NCI-H1105 treated with DMSO at 0.1 percent for 48 hours (cell line): Measurements from ENCODE around the gene CTSO.
"Not testable (repeated sequence)": the region's sequence is repeated elsewhere in the genome, so short reads cannot be mapped to it uniquely, and the experiment has no call there.

Experiments
- DNase-seq: peaks from one replicate; lab custom pipeline; 2025; lab: John Stamatoyannopoulos, UW

Gene CTSO

DNA sequence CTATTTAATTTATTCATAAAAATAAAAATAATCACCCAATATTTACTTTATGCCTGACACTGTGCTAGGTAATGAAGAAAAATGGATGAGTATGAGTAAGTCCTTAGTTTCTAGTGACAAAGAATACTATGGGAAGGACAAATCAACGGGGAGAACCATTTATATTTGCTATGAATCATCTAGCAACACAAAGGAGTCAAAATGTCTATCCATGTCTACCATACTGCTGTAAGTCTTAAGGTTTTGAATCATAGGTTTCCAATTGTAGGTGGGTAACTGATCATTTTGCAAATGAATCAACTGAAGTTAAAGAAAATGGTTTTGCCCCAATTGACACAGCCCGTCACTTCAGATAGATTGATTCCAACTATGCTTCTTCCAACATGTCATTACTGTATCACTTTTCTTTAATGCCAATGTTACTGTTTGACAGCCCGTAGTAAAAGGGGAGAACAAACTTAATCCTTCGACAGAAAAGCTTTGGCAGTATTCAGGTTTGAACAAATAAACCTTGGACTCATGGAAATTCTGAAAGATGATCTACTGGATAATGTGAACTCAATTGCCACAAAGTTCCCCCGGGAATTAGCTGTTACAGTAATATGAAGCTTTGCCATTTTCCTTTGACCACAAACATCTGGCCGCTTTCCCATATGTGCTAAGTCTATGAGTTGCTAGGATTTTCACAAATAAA lies 47.0 kb downstream of the CTSO start:
- DNase-seq: peak; percentile 35

DNA sequence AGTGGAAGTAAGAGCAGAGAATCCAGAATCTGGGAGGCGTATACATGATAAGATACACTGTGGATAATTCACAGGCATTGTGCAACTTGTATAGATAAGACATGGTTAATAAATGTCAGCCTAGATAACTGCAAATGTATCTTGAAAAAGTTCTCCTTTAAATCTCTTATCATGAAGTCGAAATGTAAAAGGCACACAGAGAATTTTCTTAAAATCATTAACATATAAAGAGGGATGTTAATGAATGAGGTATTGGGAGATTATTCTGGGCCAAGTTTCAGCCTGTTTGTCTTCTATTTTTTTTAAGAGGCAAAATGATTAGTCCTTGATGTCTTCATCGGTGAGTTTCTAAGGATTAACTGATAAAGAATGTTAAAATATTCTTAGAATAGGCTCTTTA lies 49.3 kb downstream of the CTSO start:
- DNase-seq: no peak

DNA sequence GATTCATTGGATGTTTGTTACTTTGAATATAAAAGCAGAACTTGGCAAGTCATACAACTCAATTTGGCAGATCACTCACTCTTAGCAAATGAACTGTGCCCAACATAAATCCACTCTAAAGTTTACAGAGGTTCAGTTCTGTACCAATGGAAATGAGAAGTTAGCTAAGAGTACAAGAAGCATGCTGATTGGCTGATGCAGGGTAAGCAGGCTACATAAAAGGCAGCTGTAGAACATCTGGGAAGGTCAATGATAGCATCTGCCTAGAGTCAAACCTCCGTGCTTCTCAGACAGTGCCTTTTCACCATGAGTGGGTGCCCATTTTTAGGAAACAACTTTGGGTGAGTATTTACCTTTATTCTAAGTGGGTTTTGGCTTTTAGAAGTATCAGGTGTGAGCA lies 50.2 kb downstream of the CTSO start, which contains the start of gene TDO2:
Gene TDO2, plus strand, starts transcription at position 244 of the 400 bp plus-strand sequence. Its CDS starts 63 bp downstream, at position 307.
- no peak for DNase-seq

DNA sequence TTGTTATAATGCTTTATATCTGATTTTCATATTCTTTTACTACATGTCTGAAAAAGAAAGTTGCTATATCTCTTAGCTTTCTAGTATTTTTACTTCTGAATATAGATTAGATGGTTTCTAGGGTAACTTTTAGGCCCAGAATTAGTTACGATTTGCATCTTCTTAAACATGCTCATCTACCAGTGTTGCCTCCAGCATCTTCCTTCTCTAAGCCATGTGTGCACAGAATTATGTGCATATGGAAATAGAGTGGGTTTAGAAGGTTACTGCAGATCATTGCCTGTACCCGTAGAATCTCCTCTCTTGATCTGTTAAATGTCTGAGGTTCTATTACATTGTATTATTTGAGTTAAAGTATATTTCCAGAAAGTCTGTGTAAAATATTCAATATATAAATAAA lies 52.7 kb downstream of the CTSO start:
- no peak for DNase-seq

DNA sequence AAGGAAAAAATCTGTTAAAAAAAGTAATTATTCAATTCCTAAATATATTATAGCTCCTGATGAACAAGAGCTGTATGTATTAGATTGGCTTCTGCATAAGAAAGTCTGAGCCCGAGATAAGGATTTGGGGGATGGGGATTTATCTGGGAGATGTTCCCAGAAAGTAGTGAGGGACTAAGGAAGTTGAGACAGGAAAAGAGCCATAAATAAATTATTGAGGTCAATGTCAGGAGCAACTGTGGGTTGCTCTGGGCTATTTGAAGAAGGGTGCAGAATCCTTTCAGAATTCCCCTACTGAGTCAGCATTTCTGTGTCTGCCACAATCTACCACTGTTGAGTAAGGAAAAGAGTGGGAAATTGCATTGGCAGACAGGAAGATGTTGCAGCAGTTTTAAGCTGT lies 53.3 kb downstream of the CTSO start:
- DNase-seq: no peak

DNA sequence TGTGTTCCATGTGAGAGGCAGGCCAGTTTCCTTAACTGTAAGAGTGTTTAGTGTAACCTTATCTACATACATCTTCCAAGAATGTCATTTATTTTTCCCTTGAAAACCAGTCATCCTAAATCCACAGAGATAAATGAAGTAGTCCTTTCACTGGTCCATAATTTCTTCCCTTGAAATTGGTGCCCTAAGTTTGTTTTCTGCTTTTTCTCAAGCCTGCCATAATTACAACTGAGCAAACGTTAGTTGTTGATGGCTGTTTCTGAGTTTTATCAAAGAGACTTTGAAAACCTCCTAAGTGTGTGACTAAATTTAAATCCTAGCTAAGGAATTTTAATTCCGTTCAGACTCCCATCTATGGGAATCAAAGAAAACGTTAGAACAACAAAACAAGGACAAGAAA lies 53.8 kb downstream of the CTSO start:
- DNase-seq: no peak

DNA sequence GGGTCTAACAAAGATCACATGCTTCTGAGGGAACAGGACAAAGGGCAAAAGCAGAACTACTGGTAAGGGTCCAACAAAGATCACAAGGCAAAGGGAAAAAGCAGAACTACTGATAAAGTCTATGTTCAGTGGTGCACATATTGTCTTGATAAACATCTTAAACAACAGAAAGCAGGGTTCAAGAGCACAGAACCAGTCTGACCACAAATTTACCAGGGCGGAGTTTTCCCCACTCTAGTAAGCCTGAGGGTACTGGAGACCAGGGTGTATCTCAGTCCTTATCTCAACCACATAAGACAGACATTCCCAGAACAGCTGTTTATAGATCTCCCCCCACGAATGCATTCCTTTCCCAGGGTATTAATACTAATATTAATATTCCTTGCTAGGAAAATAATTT lies 55.3 kb downstream of the CTSO start:
- not testable (repeated sequence) for DNase-seq

DNA sequence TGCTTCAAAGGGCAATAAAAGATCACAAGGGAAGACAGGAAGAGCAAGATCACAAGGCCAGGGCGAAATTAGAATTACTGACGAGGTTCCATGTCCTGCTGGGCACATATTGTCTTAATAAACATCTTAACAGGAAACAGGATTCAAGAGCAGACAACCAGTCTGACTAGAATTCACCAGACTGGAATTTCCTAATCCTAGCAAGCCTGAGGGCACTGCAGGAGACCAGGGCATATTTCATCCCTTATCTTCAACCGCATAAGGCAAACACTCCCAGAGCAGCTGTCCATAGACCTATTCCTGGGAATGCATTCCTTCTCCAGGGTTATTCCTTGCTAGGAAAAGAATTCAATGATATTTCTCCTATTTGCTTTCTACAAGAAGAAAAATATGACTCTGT lies 62.6 kb downstream of the CTSO start:
- no peak for DNase-seq

DNA sequence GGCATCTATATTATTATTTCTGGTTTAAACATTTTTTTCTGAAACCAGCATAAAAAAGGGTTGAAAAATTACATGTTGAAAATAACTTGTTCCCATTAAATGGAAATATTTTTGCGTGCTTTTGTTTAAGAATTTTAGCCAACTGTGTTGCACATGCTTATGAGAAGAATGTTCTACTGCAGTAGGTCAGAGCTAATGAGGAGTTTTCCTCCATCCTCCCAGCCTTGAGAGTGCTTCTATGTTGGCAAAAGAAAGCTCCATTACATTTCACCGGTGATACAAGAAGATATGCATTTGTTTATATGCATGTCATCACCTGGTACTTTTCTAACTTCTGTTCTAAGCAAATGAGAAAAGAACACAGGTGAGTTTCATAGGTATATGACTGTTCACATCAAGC lies 63.7 kb downstream of the CTSO start:
- DNase-seq: no peak

DNA sequence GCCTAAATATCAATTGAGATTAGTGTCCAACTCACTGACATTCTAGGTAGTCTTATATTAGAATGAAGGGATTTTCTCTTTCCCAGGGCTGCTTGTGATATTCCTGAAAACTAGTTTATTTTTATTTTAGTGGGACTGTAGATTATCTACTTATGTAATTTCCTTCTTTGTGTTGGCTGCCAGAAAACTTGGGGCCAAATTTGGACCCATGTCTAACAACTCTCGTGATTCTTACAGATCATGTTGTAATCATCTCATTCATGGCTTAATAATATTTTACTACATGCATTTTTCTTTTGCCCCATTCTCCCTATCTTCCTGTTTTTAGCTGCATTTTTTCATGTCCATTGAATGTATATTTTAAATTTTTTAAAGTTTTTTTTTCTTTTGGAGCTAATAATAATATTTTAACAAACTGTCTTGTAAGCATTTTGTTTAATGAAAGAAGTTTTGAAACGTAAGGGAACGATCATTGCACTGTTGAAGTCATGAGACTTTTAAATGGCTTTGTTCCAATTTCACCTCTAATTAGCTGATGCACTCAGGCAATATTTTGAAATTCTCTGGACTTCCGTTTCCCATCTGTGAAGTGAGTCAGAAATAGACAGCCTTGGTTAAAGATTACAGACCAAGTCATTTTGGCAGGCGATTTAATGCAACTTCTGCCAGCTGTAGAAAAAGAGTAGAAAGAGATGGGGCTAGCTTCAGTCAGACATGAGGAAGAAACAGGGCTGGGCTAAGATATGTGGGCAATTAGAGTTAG lies 64.5 kb downstream of the CTSO start:
- no peak for DNase-seq

DNA sequence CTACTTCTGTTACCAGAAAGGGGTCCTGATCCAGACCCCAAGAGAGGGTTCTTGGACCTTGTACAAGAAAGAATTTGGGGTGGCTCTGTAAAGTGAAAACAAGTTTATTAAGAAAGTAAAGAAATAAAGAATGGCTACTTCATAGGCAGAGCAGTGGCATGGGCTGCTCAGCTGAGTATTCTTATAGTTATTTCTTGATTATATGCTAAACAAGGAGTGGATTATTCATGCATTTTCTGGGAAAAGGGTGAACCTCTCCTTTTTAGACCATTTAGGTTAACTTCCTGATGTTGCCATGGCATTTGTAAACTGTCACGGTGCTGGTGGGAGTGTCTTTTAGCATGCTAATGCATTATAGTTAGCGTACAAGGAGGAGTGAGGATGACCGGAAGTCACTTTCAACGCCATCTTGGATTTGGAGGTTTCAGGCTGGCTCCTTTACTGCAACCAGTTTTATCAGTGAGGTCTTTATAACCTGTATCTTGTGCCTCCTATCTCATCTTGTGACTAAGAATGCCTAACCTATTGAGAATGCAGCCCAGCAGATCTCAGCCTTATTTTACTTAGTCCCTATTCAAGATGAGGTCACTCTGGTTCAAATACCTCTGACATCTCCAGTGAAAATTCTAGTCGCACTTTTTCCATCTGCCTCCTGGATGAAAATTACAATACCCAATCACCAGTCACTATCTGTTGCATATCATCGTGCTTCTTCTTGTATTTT lies 65.7 kb downstream of the CTSO start:
- no peak for DNase-seq

DNA sequence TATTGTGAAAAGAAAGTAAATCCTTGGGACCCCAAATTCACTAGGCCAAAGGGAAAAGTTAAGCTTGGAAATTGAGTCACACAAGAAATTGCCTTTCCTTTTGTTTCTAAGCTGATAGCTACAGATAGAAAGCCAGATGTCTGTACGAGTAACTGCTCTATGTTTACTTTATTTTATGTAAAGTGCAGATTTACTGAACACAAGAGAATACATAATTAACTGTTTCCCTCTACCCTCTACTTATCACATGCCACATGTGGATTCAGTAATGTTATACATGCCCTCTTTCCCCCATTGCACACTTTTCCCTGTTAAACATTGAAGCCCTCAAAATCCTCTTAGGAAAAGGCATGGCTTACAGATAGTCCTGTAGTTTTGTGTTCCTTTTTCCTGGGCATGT lies 66.6 kb downstream of the CTSO start:
- no peak for DNase-seq

DNA sequence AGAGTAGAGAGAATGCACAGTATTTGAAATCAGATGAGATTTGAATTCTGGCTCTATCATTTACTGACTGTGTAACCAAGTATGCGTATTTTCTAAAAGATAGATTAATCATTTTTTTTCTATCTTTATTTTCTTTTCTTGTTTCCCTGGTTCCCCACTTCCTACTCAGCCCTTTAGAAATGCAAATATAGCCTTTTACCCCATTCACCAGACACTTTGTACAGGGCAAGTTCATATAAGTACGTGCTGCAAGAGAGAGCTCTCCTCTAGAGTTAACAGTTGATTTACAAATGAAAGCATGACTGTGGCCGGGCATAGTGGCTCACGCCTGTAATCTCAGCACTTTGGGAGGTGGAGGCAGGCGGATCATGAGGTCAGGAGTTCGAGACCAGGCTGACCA lies 68.0 kb downstream of the CTSO start:
- no peak for DNase-seq

DNA sequence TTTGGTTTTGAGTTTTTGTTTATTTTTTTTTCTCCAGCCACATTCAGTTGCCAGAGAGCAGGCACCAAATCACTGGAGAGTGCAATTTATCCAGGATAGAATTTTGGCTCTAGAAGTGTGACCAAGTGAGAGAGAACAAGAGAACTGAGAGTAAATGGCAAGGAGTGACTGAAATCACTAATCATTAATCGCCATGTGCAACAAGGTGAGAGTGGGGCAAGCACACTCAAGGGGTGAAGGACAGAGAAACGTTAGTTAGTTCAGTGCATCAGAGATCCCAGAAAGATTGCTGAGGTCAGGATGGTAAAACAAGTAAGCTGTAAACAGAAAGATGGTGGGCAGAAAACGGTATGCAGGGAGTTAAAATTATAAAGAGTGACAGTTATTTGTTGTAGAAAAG lies 69.8 kb downstream of the CTSO start:
- DNase-seq: no peak

DNA sequence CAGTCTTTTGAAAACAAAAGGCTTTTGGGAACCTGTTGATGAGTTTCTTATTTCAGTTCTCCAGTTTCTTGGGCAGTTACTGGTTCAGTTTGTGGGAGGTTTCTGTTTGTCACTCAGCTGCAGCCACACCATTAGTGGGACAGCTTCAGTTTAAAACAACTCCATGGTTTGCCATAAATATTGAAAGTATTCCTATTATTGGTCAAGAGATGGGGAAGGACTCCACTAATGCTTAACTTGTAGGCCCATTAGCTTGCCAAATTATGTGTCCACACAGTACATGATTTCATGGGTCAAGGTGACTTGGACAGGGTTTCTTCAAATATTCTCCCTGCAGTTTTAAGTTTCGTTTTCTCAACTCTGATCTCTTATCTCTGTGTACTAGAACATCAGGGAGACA lies 72.1 kb downstream of the CTSO start:
- DNase-seq: no peak

DNA sequence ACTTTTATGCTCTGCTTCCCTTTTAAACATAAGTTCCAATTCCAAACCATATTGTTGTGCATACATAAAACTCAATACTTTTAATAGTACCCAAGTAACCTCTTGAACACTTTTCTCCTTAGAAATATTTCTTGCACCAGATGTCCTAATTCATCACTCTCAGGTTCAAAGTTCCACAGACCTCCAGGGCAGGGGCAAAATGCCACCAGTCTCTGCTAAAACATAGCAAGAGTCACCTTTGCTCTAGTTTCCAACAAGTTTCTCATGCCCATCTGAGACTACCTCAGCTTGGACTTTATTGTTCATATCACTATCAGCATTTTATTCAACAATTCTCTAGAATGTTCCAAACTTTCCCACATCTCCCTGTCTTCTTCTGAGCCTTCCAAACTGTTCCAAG lies 73.9 kb downstream of the CTSO start:
- DNase-seq: no peak

DNA sequence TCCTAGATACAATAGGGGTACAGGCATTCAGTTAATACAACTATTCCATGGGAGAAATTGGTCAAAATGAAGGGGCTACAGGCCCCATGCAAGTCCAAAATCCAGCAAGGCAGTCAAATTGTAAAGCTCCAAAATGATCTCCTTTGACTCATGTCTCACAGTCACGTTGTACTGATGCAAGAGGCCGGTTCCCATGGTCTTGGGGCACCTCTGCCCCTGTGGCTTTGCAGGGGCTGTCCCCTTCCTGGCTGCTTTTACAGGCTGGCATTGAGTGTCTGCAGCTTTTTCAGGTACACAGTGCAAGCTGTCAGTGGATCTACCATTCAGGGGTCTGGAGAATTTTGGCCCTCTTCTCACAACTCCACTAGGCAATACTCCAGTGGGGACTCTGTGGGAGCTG lies 75.1 kb downstream of the CTSO start:
- no peak for DNase-seq

DNA sequence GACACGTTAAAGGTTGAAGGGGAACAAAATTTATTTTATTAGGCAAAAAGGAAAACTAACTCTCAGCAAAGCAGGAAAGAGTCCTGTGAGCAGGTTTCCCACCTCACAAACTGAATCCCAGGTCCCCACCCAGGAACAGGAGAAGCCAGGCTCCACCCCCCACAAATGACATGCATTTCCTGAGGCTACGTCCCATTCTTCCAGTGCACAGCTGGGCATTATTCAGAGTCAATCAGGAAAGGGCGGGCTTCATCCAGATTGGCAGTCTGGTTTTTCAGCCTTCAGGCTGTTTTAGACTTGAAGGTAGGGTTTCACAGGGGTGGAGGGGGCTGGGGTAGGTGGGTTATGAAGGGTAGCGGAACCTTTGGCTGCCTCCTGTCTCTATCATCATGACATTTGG lies 75.7 kb downstream of the CTSO start:
- DNase-seq: no peak

DNA sequence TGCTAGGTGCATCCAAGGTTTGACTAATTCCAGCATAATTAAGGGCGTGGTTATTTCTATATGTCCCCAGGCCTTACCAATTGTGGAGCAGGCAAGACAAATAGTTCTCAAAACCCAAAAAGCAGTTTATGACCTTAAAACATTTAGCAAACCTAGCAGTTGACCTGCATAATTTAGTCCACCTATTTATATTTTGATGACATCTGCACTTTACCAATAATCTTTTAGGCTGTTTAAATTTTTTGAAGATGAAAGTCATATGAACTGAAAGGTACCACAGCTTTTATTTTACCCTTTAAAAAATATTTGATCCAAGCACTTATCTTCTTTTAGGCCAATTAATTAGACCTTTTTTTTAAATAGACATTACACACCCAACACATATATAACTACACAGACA lies 77.8 kb downstream of the CTSO start:
- no peak for DNase-seq
